ENCODE results near the gene POLR2F.
"Not testable (repeated sequence)": the region's sequence is repeated elsewhere in the genome, so short reads cannot be mapped to it uniquely, and the experiment has no call there.

Gene POLR2F

GRCh38 chr22:37968452-37969251, 15.2 kb downstream of the POLR2F start:
- no peaks in the 10 kb centered on the region for H3K4me1 ChIP-seq (ENCODE audit: control insufficient read depth, insufficient read depth, low read length, poor library complexity, severe bottlenecking)
- H3K27ac ChIP-seq (ENCODE audit: insufficient read depth, low read length, poor library complexity, severe bottlenecking), result no peak overlapping the region
- H3K36me3 ChIP-seq (ENCODE audit: control insufficient read depth, insufficient read depth, low read length), result peaks cover 27% of the 10 kb centered on the region
- H3K9me3 ChIP-seq (ENCODE audit: control insufficient read depth, low read length), result no peaks in the 10 kb centered on the region
- no peaks in the 10 kb centered on the region for H3K27me3 ChIP-seq (replicated peaks; ENCODE audit: control insufficient read depth, insufficient read depth, low read length, poor library complexity, severe bottlenecking)
- no peak overlapping the region for H3K4me3 ChIP-seq (ENCODE audit: insufficient read depth, low read depth, low read length, poor library complexity, severe bottlenecking)
- no peak for DNase-seq

GRCh38 chr22:37970864-37971263, 17.4 kb downstream of the POLR2F start:
- Histone ChIP-seq H3K27ac (ENCODE audit: insufficient read depth, low read length, poor library complexity, severe bottlenecking) (no peak overlapping the region), H3K36me3 (ENCODE audit: control insufficient read depth, insufficient read depth, low read length) (peaks cover 27% of the 10 kb centered on the region), H3K27me3 (replicated peaks; ENCODE audit: control insufficient read depth, insufficient read depth, low read length, poor library complexity, severe bottlenecking) (no peaks in the 10 kb centered on the region), H3K4me3 (ENCODE audit: insufficient read depth, low read depth, low read length, poor library complexity, severe bottlenecking) (no peak overlapping the region), H3K4me1 (ENCODE audit: control insufficient read depth, insufficient read depth, low read length, poor library complexity, severe bottlenecking) (no peaks in the 10 kb centered on the region), H3K9me3 (ENCODE audit: control insufficient read depth, low read length) (no peaks in the 10 kb centered on the region)
- DNase-seq, result no peak

- Histone ChIP-seq H3K27ac (ENCODE audit: insufficient read depth, low read length, poor library complexity, severe bottlenecking) (no peak overlapping the region), H3K4me1 (ENCODE audit: control insufficient read depth, insufficient read depth, low read length, poor library complexity, severe bottlenecking) (no peaks in the 10 kb centered on the region), H3K4me3 (ENCODE audit: insufficient read depth, low read depth, low read length, poor library complexity, severe bottlenecking) (no peak overlapping the region), H3K36me3 (ENCODE audit: control insufficient read depth, insufficient read depth, low read length) (peaks cover 27% of the 10 kb centered on the region), H3K9me3 (ENCODE audit: control insufficient read depth, low read length) (no peaks in the 10 kb centered on the region), H3K27me3 (replicated peaks; ENCODE audit: control insufficient read depth, insufficient read depth, low read length, poor library complexity, severe bottlenecking) (no peaks in the 10 kb centered on the region)
- no peak for DNase-seq
Measured at GRCh38 chr22:37971475-37972434, 18.3 kb downstream of the POLR2F start.

GRCh38 chr22:37972527-37972926, 19.0 kb downstream of the POLR2F start:
- H3K4me1 ChIP-seq (ENCODE audit: control insufficient read depth, insufficient read depth, low read length, poor library complexity, severe bottlenecking), result no peaks in the 10 kb centered on the region
- H3K27me3 ChIP-seq (replicated peaks; ENCODE audit: control insufficient read depth, insufficient read depth, low read length, poor library complexity, severe bottlenecking), result no peaks in the 10 kb centered on the region
- no peak for DNase-seq
- H3K27ac ChIP-seq (ENCODE audit: insufficient read depth, low read length, poor library complexity, severe bottlenecking), result no peak overlapping the region
- H3K4me3 ChIP-seq (ENCODE audit: insufficient read depth, low read depth, low read length, poor library complexity, severe bottlenecking), result no peak overlapping the region
- no peaks in the 10 kb centered on the region for H3K9me3 ChIP-seq (ENCODE audit: control insufficient read depth, low read length)
- H3K36me3 ChIP-seq (ENCODE audit: control insufficient read depth, insufficient read depth, low read length), result peaks cover 19% of the 10 kb centered on the region

- H3K27ac ChIP-seq (ENCODE audit: insufficient read depth, low read length, poor library complexity, severe bottlenecking), result no peak overlapping the region
- H3K4me3 ChIP-seq (ENCODE audit: insufficient read depth, low read depth, low read length, poor library complexity, severe bottlenecking), result no peak overlapping the region
- no peak for DNase-seq
- no peaks in the 10 kb centered on the region for H3K27me3 ChIP-seq (replicated peaks; ENCODE audit: control insufficient read depth, insufficient read depth, low read length, poor library complexity, severe bottlenecking)
- H3K9me3 ChIP-seq (ENCODE audit: control insufficient read depth, low read length), result no peaks in the 10 kb centered on the region
- peaks cover 9% of the 10 kb centered on the region for H3K36me3 ChIP-seq (ENCODE audit: control insufficient read depth, insufficient read depth, low read length)
- no peaks in the 10 kb centered on the region for H3K4me1 ChIP-seq (ENCODE audit: control insufficient read depth, insufficient read depth, low read length, poor library complexity, severe bottlenecking)
Measured at GRCh38 chr22:37973271-37974170, 20.0 kb downstream of the POLR2F start.

- no peaks in the 10 kb centered on the region for H3K27me3 ChIP-seq (replicated peaks; ENCODE audit: control insufficient read depth, insufficient read depth, low read length, poor library complexity, severe bottlenecking)
- H3K4me3 ChIP-seq (ENCODE audit: insufficient read depth, low read depth, low read length, poor library complexity, severe bottlenecking), result no peak overlapping the region
- no peaks in the 10 kb centered on the region for H3K9me3 ChIP-seq (ENCODE audit: control insufficient read depth, low read length)
- H3K36me3 ChIP-seq (ENCODE audit: control insufficient read depth, insufficient read depth, low read length), result no peaks in the 10 kb centered on the region
- no peak for DNase-seq
- no peaks in the 10 kb centered on the region for H3K4me1 ChIP-seq (ENCODE audit: control insufficient read depth, insufficient read depth, low read length, poor library complexity, severe bottlenecking)
- no peak overlapping the region for H3K27ac ChIP-seq (ENCODE audit: insufficient read depth, low read length, poor library complexity, severe bottlenecking)
Measured at GRCh38 chr22:37975153-37975552, 21.7 kb downstream of the POLR2F start.

- not testable (repeated sequence) for H3K27me3 ChIP-seq (replicated peaks; ENCODE audit: control insufficient read depth, insufficient read depth, low read length, poor library complexity, severe bottlenecking); DNase-seq; H3K36me3 ChIP-seq (ENCODE audit: control insufficient read depth, insufficient read depth, low read length); H3K9me3 ChIP-seq (ENCODE audit: control insufficient read depth, low read length); H3K27ac ChIP-seq (ENCODE audit: insufficient read depth, low read length, poor library complexity, severe bottlenecking); H3K4me3 ChIP-seq (ENCODE audit: insufficient read depth, low read depth, low read length, poor library complexity, severe bottlenecking); H3K4me1 ChIP-seq (ENCODE audit: control insufficient read depth, insufficient read depth, low read length, poor library complexity, severe bottlenecking)
Measured at GRCh38 chr22:37976022-37976421, 22.5 kb downstream of the POLR2F start.

- H3K4me1 ChIP-seq (ENCODE audit: control insufficient read depth, insufficient read depth, low read length, poor library complexity, severe bottlenecking), result no peaks in the 10 kb centered on the region
- no peaks in the 10 kb centered on the region for H3K36me3 ChIP-seq (ENCODE audit: control insufficient read depth, insufficient read depth, low read length)
- no peak overlapping the region for H3K4me3 ChIP-seq (ENCODE audit: insufficient read depth, low read depth, low read length, poor library complexity, severe bottlenecking)
- H3K27ac ChIP-seq (ENCODE audit: insufficient read depth, low read length, poor library complexity, severe bottlenecking), result no peak overlapping the region
- no peaks in the 10 kb centered on the region for H3K27me3 ChIP-seq (replicated peaks; ENCODE audit: control insufficient read depth, insufficient read depth, low read length, poor library complexity, severe bottlenecking)
- no peak for DNase-seq
- H3K9me3 ChIP-seq (ENCODE audit: control insufficient read depth, low read length), result no peaks in the 10 kb centered on the region
Measured at GRCh38 chr22:37976547-37976946, 23.0 kb downstream of the POLR2F start.

GRCh38 chr22:37979782-37980181, 26.3 kb downstream of the POLR2F start:
- Histone ChIP-seq H3K27ac (ENCODE audit: insufficient read depth, low read length, poor library complexity, severe bottlenecking) (no peak overlapping the region), H3K9me3 (ENCODE audit: control insufficient read depth, low read length) (no peaks in the 10 kb centered on the region), H3K4me1 (ENCODE audit: control insufficient read depth, insufficient read depth, low read length, poor library complexity, severe bottlenecking) (no peaks in the 10 kb centered on the region), H3K4me3 (ENCODE audit: insufficient read depth, low read depth, low read length, poor library complexity, severe bottlenecking) (no peak overlapping the region), H3K36me3 (ENCODE audit: control insufficient read depth, insufficient read depth, low read length) (no peaks in the 10 kb centered on the region), H3K27me3 (replicated peaks; ENCODE audit: control insufficient read depth, insufficient read depth, low read length, poor library complexity, severe bottlenecking) (no peaks in the 10 kb centered on the region)
- no peak for DNase-seq
